ENCODE data around the gene SARM1.
A peak's percentile ranks its signal among the peaks of the same experiment; 100 is the strongest.

Gene SARM1

DNA sequence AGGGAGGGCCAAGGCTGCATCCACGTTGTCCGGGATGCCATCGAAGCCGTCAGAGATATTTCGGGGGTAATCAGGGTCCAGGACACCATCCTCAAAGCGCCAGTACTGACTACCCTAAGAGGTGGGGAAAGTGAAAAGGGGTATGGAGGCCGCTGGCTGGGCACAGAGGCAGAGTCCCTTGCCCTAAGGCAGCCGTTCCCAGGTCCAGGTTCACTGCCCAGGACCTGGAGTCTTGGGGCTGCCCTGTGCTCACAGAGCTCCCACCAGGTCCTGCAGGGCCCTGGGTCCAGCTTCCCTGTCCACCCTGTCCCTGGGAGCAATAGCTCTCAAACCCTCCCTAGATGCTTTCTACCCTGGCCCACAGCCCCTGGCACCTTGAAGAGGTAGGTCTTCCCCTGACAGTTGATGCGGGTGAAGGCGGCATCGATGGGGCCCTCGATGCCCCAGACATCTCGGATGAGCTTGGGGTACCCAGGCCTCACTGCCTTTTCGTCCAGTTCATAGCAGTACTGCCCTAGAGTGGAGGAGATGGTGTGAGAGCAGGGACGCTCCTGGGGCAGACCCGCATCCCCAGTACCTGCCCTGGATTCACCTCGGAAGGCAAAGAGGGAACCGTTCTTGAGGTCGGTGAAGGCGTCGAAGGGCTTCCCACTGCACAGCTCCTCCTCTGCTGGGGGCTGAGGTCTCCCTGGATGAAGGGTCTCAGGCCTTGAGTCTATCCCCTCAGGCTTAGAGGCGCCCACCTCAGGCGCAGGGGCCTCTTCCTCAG lies 2.4 kb upstream of the SARM1 start:
- no peak for DNase-seq (ENCODE audit: low read depth in 2 of 2)

DNA sequence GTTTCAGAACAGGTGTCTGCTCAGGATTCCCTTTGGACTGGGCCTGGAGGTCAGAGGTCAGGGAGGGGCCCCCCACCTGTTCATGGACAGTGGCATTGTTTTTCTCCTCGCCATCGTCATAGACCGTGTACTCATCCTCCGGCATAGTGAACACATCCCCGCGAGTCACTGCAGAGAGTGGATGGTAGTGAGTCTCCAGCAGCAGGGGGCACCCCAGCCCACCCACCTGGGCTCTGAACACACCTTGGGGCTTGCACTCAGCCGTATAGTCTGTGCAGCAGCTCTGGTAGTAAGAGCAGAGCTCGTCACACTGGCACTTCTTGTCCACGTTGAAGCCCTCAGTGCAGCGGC lies 1.8 kb upstream of the SARM1 start:
- DNase-seq (ENCODE audit: low read depth in 2 of 2) = no peak

DNA sequence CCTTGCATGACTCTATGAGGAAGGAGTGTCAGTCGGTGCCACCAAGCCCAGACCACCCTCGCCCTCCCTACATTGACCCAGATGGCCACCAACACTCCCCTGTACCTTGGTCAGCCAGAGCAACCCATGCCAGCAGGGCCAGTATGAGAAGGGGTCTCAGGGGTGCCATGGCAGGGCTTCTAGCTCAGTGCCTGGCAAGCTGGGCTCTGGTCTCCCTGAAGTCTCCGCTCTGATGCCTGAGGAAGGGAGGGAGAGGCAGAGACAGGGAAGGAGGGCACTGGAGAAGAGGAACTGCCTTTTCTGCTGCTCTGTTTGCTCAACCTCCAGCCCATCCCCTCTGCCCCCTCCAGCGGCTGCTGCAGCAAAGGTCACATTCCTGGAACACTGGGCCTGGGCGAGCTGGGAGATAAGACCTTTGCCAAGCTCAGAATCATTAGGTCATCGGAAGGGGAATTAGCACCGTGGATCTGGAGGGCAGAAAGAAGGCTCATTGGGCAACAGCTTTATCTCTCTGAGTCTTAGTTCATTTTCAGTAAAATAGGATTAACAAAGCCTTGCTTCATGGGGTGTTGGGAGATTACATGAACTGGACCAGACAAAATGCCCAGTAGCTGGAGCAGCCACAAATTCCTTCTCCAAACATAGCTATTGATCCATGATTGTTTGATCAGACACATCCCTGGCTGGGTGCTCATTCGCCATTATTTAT lies 1.3 kb upstream of the SARM1 start, which contains the start of gene VTN:
Gene VTN (minus strand): TSS at position 273 of the 709 bp plus-strand sequence. CDS start 104 bp downstream, at position 169.
- DNase-seq (ENCODE audit: low read depth in 2 of 2) = no peak

DNA sequence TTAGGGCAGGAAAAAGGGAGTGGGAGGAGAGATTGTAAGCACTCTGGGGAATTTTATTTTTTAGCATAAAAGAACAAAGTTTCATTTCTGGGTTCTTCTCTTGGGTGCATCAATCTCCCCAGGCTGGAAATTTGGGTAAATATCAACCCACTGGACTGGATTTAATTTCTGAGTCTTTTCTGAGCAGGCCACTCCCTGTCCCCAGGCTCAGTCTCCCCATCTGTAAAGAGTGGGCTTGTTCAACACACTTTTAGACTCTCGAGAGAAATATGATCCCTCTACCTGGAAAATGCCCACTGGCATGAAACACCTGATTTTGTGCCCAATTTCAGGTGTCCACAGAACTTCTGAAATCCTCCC lies 770 bp upstream of the SARM1 start:
- no peak for DNase-seq (ENCODE audit: low read depth in 2 of 2)

- no peak for DNase-seq (ENCODE audit: low read depth in 2 of 2)
Measured at GRCh38 chr17:28372203-28372944, 880 bp downstream of the SARM1 start.

GRCh38 chr17:28372945-28373274 lies 1.4 kb downstream of the SARM1 start:
- no peak for DNase-seq (ENCODE audit: low read depth in 2 of 2)

DNA sequence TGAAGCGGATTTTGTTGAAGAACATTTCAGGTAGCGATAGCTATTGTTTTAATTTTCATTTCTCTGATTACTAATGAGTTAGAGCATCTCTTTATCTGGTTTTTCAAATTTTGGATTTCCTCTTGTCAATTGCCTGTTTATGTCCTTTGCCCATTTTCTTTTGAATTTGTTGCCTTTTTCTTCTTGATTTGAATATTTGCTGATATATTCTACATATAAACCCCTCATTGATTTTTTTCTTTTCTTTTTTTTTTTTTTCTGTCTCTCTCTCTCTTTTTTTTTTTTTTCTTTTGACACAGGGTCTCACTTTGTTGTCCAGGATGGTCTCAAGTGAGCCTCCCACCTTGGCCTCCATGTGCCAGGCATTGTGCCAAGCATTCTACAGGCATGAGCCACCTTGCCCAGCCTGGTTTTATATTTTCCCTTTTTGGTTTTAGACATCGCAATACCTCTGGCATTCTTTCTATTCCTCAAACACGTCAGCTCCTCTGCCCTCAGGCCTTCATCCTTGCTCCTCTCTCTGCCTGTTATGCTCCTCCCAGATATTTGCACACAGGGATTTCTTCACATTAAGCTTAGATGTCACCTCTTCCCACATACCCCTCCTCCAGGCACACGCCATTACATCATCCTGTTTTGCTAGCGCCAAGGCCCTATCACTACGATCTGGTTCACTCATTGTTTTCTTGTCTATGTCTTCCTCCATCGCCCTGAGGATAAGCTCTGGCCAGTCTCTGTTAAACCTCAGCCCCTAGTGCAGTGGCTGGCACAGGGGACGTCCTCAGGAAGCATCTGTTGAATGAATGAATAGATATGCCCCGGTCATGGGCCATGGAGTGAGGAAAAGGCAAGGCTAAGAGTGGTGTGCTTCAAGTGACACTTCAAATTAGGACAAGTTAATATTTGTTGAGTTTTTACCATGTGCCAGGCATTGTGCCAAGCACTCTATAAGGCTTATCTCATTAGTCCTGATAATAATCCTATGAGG lies 8.6 kb downstream of the SARM1 start:
- DNase-seq (ENCODE audit: low read depth in 2 of 2) = no peak

DNA sequence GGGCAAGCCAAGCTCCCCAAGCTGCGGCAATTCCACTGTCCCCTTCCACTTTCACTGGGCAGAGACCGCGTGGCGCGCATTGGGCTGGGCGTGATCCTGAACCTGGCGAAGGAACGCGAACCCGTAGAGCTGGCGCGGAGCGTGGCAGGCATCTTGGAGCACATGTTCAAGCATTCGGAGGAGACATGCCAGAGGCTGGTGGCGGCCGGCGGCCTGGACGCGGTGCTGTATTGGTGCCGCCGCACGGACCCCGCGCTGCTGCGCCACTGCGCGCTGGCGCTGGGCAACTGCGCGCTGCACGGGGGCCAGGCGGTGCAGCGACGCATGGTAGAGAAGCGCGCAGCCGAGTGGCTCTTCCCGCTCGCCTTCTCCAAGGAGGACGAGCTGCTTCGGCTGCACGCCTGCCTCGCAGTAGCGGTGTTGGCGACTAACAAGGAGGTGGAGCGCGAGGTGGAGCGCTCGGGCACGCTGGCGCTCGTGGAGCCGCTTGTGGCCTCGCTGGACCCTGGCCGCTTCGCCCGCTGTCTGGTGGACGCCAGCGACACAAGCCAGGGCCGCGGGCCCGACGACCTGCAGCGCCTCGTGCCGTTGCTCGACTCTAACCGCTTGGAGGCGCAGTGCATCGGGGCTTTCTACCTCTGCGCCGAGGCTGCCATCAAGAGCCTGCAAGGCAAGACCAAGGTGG lies 9.8 kb downstream of the SARM1 start:
- no peak for DNase-seq (ENCODE audit: low read depth in 2 of 2)

DNA sequence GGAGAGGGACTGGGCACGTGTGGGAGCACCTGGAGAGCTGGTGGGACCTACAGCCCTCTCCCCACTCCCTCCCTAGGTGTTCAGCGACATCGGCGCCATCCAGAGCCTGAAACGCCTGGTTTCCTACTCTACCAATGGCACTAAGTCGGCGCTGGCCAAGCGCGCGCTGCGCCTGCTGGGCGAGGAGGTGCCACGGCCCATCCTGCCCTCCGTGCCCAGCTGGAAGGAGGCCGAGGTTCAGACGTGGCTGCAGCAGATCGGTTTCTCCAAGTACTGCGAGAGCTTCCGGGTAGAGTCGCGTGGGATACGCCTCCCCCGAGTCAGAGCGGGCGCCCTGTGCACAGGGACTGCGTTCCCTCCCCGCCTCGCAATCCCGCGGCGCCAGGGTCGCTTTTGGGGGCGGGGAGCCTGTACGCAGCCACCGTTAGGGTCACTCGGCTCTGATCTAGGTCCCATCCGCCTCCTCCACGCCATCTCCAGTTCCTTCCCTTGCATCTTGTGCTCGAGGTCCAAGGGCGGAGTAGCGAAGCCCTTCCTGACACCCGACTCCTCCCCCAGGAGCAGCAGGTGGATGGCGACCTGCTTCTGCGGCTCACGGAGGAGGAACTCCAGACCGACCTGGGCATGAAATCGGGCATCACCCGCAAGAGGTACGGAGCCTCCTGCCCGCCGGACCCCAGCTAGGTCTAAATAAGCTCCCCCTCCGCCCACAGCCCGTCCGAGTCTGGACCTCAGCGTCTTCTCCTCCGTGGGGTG lies 13.0 kb downstream of the SARM1 start:
- DNase-seq (ENCODE audit: low read depth in 2 of 2) = peak; percentile 16 to 32

- DNase-seq (ENCODE audit: low read depth in 2 of 2) = no peak
Measured at GRCh38 chr17:28385037-28385400, 13.5 kb downstream of the SARM1 start.

GRCh38 chr17:28385406-28385805 lies 13.9 kb downstream of the SARM1 start:
- DNase-seq (ENCODE audit: low read depth in 2 of 2) = no peak

DNA sequence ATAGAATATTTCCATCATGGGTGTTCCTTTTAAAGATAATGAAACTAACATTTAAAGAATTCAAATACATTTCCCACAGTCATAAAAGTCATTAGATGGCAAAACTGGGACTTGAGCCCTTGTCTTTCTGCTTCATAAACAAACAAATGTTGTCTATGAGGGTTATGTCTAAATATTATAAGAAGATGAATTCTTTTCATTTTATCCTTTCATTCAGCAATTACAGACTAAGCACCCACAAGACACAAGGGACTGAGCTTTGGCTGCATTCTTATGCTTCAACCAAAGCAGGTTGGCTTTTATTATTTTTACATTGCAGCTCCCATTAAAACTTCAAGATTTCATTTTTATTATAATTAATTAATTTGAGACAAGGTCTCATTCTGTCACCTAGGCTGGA lies 14.9 kb downstream of the SARM1 start:
- DNase-seq (ENCODE audit: low read depth in 2 of 2) = no peak

DNA sequence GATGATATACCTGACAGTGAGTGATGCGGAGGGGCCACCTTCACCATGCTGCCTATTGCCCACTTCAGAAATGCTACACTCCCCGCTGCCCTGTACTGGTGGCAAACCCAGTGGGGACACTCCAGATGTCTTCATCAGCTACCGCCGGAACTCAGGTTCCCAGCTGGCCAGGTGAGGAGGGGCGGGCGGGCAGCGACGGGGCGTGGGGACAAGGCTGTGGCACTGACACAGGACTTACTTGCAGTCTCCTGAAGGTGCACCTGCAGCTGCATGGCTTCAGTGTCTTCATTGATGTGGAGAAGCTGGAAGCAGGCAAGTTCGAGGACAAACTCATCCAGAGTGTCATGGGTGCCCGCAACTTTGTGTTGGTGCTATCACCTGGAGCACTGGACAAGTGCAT lies 16.6 kb downstream of the SARM1 start:
- DNase-seq (ENCODE audit: low read depth in 2 of 2) = no peak

- DNase-seq (ENCODE audit: low read depth in 2 of 2) = no peak
Measured at GRCh38 chr17:28390141-28390540, 18.6 kb downstream of the SARM1 start.

DNA sequence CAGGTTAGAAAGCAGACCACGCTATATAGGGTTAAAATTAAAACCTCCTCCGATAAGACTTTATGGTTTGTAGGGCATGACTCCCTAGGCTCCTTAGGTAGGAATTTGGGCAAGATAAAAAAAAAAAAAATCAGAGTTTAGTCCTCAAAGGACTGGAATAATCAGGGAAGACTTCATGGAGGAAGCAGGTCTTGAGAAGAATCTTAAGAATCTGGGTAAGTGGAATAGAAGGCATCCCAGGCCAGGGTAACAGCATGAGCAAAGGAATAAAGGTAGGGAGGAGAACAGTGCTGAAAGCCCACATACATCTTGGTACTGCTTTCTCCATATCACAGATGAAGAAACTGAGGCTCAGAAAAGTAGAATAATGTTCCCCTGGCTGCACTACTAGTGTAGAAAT lies 19.1 kb downstream of the SARM1 start:
- no peak for DNase-seq (ENCODE audit: low read depth in 2 of 2)

DNA sequence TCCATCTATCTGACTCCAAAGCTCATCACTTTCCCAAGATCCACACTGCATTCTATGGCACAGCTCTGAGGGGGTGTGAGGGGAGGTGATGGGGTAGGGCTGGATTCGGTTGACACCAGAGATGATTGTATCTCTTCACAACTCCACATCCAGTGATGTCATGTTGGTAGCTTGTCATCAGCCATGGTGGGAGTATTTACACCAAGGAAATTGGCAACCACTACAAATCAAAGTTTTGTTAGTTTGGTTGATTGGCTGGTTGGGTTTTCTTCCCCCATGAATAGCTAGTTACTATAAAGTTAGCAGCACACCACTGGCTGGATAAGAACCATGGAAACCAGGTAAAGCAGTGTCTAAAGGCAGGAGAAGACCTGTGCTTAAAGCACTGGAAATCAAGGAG lies 19.5 kb downstream of the SARM1 start:
- DNase-seq (ENCODE audit: low read depth in 2 of 2) = no peak

GRCh38 chr17:28391401-28391800 lies 19.9 kb downstream of the SARM1 start:
- no peak for DNase-seq (ENCODE audit: low read depth in 2 of 2)

- no peak for DNase-seq (ENCODE audit: low read depth in 2 of 2)
Measured at GRCh38 chr17:28392491-28392890, 21.0 kb downstream of the SARM1 start.

- no peak for DNase-seq (ENCODE audit: low read depth in 2 of 2)
Measured at GRCh38 chr17:28394337-28395116, 23.0 kb downstream of the SARM1 start.

GRCh38 chr17:28395426-28395825 lies 23.9 kb downstream of the SARM1 start:
- no peak for DNase-seq (ENCODE audit: low read depth in 2 of 2)
